C4-2B (cell line): ENCODE results near the gene TPGS2.

ENCODE experiments used
- CTCF ChIP-seq: fragments of 450-650 bp; conservative IDR thresholded peaks from 2 replicates; pipeline ENCODE4 v1.5.1; 2017; ENCODE audit warnings: mild to moderate bottlenecking
- ZFX ChIP-seq: fragments of 450-650 bp; IDR thresholded peaks from 2 replicates; pipeline ENCODE4 v1.6.1; 2017

- no peak for TF ChIP-seq CTCF
- no peak for TF ChIP-seq ZFX
These were observed 2.2 kb downstream of the TPGS2 start for GRCh38 chr18:36826556-36826955.
